BLaER1 (cell line): ENCODE data around the gene GDI1.

Source experiments
- H3K27ac ChIP-seq: shearing (Covaris generic); formaldehyde crosslinking; 2 replicates; pipeline ENCODE4 v1.8.1; 2022
- H3K27me3 ChIP-seq: shearing (Covaris generic); formaldehyde crosslinking; 2 replicates; pipeline ENCODE4 v1.8.1; 2022
- H3K36me3 ChIP-seq: shearing (Covaris generic); formaldehyde crosslinking; 2 replicates; pipeline ENCODE4 v1.8.1; 2022
- H3K4me1 ChIP-seq: shearing (Covaris generic); formaldehyde crosslinking; 2 replicates; pipeline ENCODE4 v1.8.1; 2022
- H3K4me2 ChIP-seq: shearing (Covaris generic); formaldehyde crosslinking; 2 replicates; pipeline ENCODE4 v1.8.1; 2022
- H3K4me3 ChIP-seq: shearing (Covaris generic); formaldehyde crosslinking; 2 replicates; pipeline ENCODE4 v1.8.1; 2022
- H3K9ac ChIP-seq: shearing (Covaris generic); formaldehyde crosslinking; 2 replicates; pipeline ENCODE4 v1.8.1; 2022
- H3K9me3 ChIP-seq: shearing (Covaris generic); formaldehyde crosslinking; 2 replicates; pipeline ENCODE4 v1.8.1; 2022
- H4K20me1 ChIP-seq: shearing (Covaris generic); formaldehyde crosslinking; 2 replicates; pipeline ENCODE4 v1.8.1; 2022
- Cebpa-rat ChIP-seq: shearing (Covaris generic); IDR thresholded peaks from 2 replicates; pipeline ENCODE4 v1.8.1; 2022

GDI1 gene

GRCh38 chrX:154434394-154435168 is 2.4 kb upstream of the GDI1 start:
- Histone ChIP-seq H3K36me3 (peaks cover 58% of the 10 kb centered on the region), H3K4me1 (peaks cover 33% of the 10 kb centered on the region), H3K4me2 (no peak overlapping the region), H3K27ac (no peak overlapping the region), H4K20me1 (peaks cover 28% of the 10 kb centered on the region), H3K4me3 (no peak overlapping the region), H3K27me3 (peaks cover 17% of the 10 kb centered on the region; the same call in 1 of the 2 replicates), H3K9me3 (peaks cover 10% of the 10 kb centered on the region), H3K9ac (no peak overlapping the region)
- no peak for TF ChIP-seq Cebpa-rat

GRCh38 chrX:154435171-154435733 is 1.7 kb upstream of the GDI1 start:
- Histone ChIP-seq H3K27me3 (peaks cover 17% of the 10 kb centered on the region; the same call in 1 of the 2 replicates), H3K9ac (no peak overlapping the region), H3K4me3 (no peak overlapping the region), H3K4me2 (no peak overlapping the region), H4K20me1 (peaks cover 32% of the 10 kb centered on the region), H3K36me3 (peaks cover 62% of the 10 kb centered on the region), H3K27ac (no peak overlapping the region), H3K4me1 (peaks cover 27% of the 10 kb centered on the region), H3K9me3 (peaks cover 8% of the 10 kb centered on the region)
- no peak for TF ChIP-seq Cebpa-rat

DNA sequence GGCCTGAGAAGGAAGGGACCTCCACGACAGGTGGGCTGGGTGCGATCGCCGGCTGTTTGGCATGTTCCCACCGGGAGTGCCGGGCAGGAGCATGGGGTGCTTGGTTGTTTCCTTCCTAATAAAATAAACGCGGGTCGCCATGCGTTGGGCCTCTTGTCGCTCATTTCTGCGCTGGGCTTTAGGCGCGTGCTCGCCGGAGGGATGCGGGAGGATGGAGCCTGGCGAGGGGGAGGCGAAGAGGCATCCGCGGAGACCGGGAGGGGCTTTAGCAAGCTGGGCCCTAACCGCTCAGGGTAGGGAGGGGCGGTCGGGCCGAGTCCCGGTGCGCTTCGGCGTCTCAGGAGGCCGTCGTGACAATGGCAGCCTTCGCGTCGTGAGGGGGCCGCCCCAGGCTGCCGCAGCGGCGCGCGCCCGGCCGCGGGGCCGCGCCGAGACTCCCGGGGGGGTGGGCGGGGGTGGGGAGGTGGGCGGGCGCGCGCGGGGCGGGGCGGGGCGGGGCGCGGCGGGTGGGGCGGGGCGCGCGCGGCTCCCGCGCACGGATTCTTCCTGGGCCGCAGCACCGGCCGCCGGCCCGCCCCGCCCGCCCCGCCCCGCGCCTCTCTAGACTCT is 476 bp upstream of the GDI1 start:
- no peak for TF ChIP-seq Cebpa-rat

GRCh38 chrX:154437971-154438893 is 1.3 kb downstream of the GDI1 start:
- Histone ChIP-seq H3K4me3 (peak overlapping the region; percentile 80), H3K27ac (no peak overlapping the region), H4K20me1 (peaks cover 41% of the 10 kb centered on the region), H3K4me2 (peak overlapping the region; percentile 85), H3K4me1 (peaks cover 17% of the 10 kb centered on the region), H3K36me3 (peaks cover 59% of the 10 kb centered on the region), H3K9me3 (peaks cover 13% of the 10 kb centered on the region), H3K9ac (peak overlapping the region; percentile 82), H3K27me3 (peaks cover 10% of the 10 kb centered on the region; the same call in 1 of the 2 replicates)
- TF ChIP-seq Cebpa-rat, result no peak

More for the DNA sequence above, 476 bp upstream of the GDI1 start:
- Histone ChIP-seq H3K4me1 (peaks cover 17% of the 10 kb centered on the region), H3K4me2 (peak overlapping the region; percentile 71), H3K9me3 (peaks cover 13% of the 10 kb centered on the region), H3K27me3 (peaks cover 17% of the 10 kb centered on the region; the same call in 1 of the 2 replicates), H3K36me3 (peaks cover 65% of the 10 kb centered on the region), H3K4me3 (peak overlapping the region; percentile 80), H3K27ac (peak overlapping the region; percentile 89), H3K9ac (peak overlapping the region; percentile 82), H4K20me1 (peaks cover 40% of the 10 kb centered on the region)

GRCh38 chrX:154439841-154440240 is 2.9 kb downstream of the GDI1 start:
- no peak overlapping the region for H3K4me2 ChIP-seq
- no peak for TF ChIP-seq Cebpa-rat

DNA sequence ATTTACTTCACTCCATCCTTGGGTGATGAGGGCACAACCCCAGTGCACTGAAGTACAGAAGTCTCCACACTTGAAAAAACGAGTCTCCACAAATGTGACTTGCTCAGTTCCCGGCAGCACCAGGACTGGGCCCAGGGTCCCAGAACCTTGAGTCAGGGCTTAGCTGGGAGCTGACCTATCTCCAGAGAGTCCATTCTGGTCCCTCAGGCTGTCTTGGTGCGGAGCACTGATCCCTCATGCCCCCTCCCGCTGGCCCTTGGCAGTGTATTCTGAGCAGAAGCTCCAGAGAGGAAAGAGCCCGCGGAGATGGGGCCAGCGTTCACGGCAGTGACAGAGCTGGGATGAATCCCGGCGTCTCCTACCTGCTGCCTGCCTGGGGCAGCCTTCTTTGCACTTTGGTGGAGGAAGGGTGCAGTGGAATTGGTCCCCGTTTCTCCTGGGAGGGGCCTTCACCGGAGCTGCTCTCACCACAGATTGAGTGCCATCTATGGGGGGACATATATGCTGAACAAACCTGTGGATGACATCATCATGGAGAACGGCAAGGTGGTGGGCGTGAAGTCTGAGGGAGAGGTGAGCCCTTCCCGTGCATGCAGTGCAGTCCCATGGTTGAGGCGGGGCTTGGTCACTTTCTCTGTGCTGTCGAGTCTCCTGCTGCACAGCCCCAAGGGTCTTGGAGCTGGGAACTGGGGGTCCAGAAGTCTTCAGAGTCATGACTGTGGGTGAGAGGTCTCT is 3.8 kb downstream of the GDI1 start:
- TF ChIP-seq Cebpa-rat, result no peak
- no peak overlapping the region for H3K27ac ChIP-seq
- peaks cover 21% of the 10 kb centered on the region for H3K9me3 ChIP-seq
- H4K20me1 ChIP-seq, result peaks cover 62% of the 10 kb centered on the region
- H3K36me3 ChIP-seq, result peaks cover 36% of the 10 kb centered on the region
- peaks cover 26% of the 10 kb centered on the region for H3K4me1 ChIP-seq
- H3K4me3 ChIP-seq, result no peak overlapping the region
- H3K4me2 ChIP-seq, result no peak overlapping the region
- H3K27me3 ChIP-seq, result 0 out of 2 replicates have a peak, but pooled peaks cover 9% of the 10 kb centered on the region
- H3K9ac ChIP-seq, result no peak overlapping the region

More at GRCh38 chrX:154439841-154440240, 2.9 kb downstream of the GDI1 start:
- Histone ChIP-seq H3K4me1 (peaks cover 23% of the 10 kb centered on the region), H3K9ac (no peak overlapping the region), H3K27me3 (0 out of 2 replicates have a peak, but pooled peaks cover 6% of the 10 kb centered on the region), H3K27ac (no peak overlapping the region), H3K9me3 (peaks cover 21% of the 10 kb centered on the region), H3K4me3 (no peak overlapping the region), H4K20me1 (peaks cover 52% of the 10 kb centered on the region), H3K36me3 (peaks cover 43% of the 10 kb centered on the region)

DNA sequence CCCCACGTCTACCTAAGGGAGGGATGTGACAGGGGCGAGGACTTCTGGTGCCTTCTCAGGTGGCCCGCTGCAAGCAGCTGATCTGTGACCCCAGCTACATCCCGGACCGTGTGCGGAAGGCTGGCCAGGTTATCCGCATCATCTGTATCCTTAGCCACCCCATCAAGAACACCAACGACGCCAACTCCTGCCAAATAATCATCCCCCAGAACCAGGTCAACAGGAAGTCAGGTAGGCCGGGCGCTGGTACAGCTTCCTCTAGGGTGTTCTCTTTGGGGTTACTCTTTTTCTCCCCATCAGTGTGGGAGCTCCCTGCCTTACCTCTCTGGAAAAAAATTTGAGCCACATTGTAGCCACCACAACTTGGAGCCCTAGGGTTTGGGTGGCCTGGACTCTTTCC is 4.6 kb downstream of the GDI1 start:
- Histone ChIP-seq H3K27ac (no peak overlapping the region), H3K4me2 (no peak overlapping the region), H3K4me1 (peaks cover 20% of the 10 kb centered on the region), H3K36me3 (peaks cover 44% of the 10 kb centered on the region), H3K9ac (no peak overlapping the region), H3K27me3 (0 out of 2 replicates have a peak, but pooled peaks cover 17% of the 10 kb centered on the region), H3K9me3 (peaks cover 21% of the 10 kb centered on the region), H3K4me3 (no peak overlapping the region), H4K20me1 (peaks cover 62% of the 10 kb centered on the region)
- TF ChIP-seq Cebpa-rat, result no peak

GRCh38 chrX:154441984-154442707 is 5.2 kb downstream of the GDI1 start:
- no peak overlapping the region for H3K4me3 ChIP-seq
- TF ChIP-seq Cebpa-rat, result no peak
- no peak overlapping the region for H3K27ac ChIP-seq
- no peak overlapping the region for H3K4me2 ChIP-seq
- no peak overlapping the region for H3K9ac ChIP-seq
- peaks cover 23% of the 10 kb centered on the region for H3K27me3 ChIP-seq
- peaks cover 62% of the 10 kb centered on the region for H4K20me1 ChIP-seq
- peaks cover 47% of the 10 kb centered on the region for H3K36me3 ChIP-seq
- peaks cover 21% of the 10 kb centered on the region for H3K9me3 ChIP-seq
- peaks cover 20% of the 10 kb centered on the region for H3K4me1 ChIP-seq
